GM23248 (cell line): ENCODE measurements around the gene NOTO.

ENCODE experiments used
- EZH2 ChIP-seq: fragments of 200-600 bp; sonication (generic); IDR thresholded peaks from 2 replicates; pipeline ENCODE4 v1.6.1; 2018; ENCODE audit warnings: antibody characterized with exemption, mild to moderate bottlenecking; ENCODE audit not compliant: insufficient read depth, poor library complexity, severe bottlenecking
- EZH2phosphoT487 ChIP-seq: fragments of 200-600 bp; sonication (generic); IDR thresholded peaks from 2 replicates; pipeline ENCODE4 v1.6.1; 2018; ENCODE audit warnings: antibody characterized with exemption, moderate library complexity, mild to moderate bottlenecking, low read depth; ENCODE audit not compliant: insufficient read depth

DNA sequence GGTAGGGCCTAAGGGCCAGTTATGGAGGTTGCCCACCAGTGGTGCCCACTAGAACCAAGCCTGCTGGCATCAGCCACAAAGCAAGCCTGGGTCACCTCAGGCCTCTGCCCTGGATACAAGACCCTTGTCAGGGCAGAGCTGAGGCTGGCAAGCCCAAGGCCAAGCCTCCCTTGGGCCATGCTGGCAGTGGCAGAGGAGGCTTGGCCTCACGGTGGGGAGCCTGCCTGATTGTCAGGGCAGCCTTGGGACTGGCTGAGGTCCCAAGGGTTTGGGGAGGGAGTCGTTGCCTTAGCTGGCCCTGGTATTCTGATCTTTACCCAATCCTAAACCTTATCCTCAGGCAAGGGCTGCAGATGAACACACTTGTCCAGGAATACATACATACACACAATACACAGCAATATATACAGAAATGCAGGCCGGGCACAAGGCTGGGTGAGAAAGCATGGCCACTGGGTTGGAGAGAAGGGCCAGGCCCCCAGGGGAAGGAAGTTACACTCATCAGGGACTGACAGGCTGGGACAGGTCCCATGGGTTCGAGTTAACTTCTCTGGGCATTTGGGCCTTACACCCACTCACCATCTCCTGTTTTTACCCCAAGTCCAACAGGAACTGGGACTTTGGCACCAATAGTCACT, 52.8 kb downstream of the NOTO start:
- TF ChIP-seq EZH2 (no peak), EZH2phosphoT487 (no peak)
